ENCODE measurements around the gene SOCS4.

SOCS4 gene

DNA sequence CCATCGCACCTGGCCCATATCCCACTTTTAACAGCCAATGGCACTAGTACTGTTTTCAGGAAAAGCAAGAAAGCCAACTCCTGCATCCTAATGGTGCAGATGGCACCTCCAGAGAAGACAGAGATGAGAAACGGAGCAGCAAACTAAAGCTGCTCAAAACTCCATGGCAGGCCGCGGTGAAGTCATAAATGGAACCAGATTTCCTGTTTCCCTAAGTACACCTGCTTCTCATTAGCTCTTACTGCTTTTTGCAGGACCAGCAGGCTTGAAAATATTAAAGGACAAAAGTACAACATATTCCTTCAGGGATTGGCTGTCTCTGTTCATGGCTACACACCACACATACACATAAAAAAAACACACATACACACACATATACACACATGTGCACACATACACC lies 65.3 kb downstream of the SOCS4 start:
- DNase-seq, result no peak

DNA sequence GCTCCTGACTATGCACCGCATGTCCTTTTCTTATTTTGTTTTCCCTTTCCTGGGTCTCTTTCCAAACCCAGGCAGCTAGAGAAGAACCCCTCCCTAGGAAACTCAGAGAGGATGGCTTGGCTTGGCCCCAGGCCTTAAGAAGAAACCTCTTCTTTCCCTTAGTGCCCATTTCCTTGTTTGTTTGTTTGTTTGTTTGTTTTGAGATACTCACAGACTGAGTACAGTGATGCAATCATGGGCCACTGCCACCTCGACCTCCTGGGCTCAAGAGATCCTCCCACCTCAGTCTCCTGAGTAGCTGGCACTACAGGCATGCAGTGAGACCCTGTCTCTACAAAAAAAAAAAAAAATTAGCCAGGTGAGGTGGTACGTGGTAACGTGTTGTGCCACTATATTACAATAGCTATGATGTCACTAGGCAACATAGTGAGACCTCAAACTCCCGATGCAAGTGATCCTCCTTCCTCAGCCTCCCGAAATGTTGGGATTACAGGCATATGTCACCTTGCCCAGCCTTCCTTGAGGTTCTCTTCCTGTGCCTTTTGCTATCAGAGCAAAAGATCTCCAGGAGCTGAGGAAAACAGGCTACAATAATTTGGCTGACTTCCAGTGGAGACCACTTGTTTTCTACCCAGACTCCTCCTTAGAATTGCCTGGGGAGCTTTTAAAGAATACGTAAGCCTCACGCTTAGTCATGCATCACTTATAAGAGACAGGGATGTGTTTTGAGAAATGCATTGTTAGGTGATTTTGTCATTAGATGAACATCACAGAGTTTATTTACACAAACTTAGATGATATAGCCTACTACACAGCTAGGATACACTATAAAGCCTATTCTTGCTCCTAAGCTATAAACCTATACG lies 67.5 kb downstream of the SOCS4 start:
- peak; percentile 89 for DNase-seq

DNA sequence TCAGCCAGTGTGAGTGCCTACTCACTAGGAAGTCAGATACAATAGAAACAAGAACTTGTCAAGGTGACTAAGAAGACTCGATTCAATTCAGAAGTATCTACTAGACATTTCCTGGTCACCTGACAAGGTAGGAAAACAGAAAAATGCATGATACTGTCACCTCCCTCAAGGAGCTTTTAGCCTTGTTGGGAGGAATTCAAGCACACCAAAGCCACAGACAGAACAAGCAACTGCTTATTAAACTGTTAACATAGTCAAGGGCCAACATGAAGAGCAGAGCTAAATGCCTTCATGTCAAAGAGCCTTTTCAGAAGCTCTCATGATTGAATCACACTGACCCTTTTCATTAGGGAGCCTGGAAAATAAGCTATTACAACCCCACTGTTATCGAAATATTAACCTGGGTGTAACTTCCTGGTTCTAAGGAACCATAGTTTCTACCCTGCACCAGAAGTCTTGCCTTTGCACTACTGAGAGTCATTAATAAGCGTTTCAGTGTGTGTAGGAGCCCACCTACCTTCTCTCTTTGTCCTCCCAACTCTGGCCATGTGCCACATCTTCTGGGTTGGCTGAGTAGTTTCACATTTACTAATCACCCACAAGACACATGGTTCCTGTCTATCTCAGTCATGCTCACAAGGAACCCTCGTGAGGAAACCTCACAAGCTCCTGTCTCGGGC lies 71.0 kb downstream of the SOCS4 start:
- no peak for DNase-seq

DNA sequence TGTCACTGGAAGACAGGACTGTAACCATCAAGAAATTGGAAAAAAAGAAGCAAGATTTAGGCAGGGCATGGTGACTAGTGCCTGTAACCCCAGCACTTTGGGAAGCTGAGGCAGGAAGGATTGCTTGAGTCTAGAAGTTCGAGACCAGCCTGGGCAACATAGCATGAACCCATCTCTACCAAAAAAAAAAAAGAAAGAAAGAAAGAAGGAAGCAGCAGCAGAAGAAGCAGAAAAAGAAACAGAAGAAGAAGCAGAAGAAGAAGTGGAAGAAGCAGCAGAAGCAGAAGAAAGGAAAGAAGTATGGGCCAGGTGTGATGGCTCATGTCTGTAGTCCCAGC lies 71.5 kb downstream of the SOCS4 start:
- no peak for DNase-seq

Data from NCI-H187 treated with DMSO at 0.1 percent for 48 hours (cell line).